Rectal smooth muscle tissue (tissue), 1 donor: ENCODE results near the gene CHKA.

Source experiments
- H3K27ac ChIP-seq: one replicate; pipeline ENCODE4 v1.7.0; 2013; ENCODE audit warnings: low read depth, low read length, inconsistent platforms
- H3K27me3 ChIP-seq: one replicate; pipeline ENCODE4 v1.7.0; 2013; ENCODE audit warnings: low read length; ENCODE audit not compliant: control insufficient read depth, insufficient read depth
- H3K36me3 ChIP-seq: one replicate; pipeline ENCODE4 v1.7.0; 2013; ENCODE audit warnings: low read length; ENCODE audit not compliant: control insufficient read depth, insufficient read depth
- H3K4me1 ChIP-seq: one replicate; pipeline ENCODE4 v1.7.0; 2013; ENCODE audit warnings: low read length; ENCODE audit not compliant: control insufficient read depth, insufficient read depth
- H3K4me3 ChIP-seq: one replicate; pipeline ENCODE4 v1.7.0; 2013; ENCODE audit warnings: low read length
- H3K9ac ChIP-seq: one replicate; pipeline ENCODE4 v1.7.0; 2013; ENCODE audit warnings: low read length

CHKA gene

GRCh38 chr11:68043029-68043348 lies 78.2 kb downstream of the CHKA start:
- Histone ChIP-seq H3K27me3 (no peaks in the 10 kb centered on the region), H3K4me1 (peaks cover 18% of the 10 kb centered on the region), H3K9ac (no peak overlapping the region), H3K4me3 (no peak overlapping the region), H3K36me3 (peaks cover 10% of the 10 kb centered on the region), H3K27ac (no peak overlapping the region)

DNA sequence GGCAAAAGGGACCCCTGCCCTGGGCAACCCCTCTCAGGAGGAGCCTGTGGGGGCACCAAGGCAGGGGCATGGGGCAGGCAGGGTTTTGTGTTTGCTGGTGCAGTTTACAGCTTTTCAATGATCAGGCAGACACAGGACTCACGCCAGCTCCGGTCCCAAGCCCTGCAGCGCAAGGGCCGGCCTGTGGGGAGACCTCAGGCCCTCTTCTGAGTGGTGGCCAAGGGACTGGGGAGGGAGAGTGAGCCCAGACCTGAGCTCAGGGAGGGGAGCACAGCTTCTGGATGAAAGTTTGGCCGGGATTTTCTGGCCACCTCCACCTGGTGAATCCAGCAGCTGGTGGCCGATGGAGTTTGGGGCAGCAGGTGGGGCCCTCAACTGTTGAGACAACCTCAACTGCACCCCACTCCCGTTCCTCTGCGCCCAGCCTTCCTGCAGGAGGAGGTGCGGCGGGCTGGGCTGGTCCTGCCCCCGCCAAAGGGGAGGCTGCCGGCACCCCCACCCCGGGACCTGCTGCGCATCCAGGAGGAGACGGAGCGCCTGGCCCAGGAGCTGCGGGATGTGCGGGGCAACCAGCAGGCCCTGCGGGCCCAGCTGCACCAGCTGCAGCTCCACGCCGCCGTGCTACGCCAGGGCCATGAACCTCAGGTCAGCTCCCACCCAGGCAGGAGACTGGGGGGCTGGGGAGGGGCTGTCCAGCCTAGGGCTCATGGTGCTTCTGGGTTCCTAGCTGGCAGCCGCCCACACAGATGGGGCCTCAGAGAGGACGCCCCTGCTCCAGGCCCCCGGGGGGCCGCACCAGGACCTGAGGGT lies 78.8 kb downstream of the CHKA start:
- no peak overlapping the region for H3K9ac ChIP-seq
- H3K36me3 ChIP-seq = peaks cover 7% of the 10 kb centered on the region
- H3K4me1 ChIP-seq = peaks cover 21% of the 10 kb centered on the region

GRCh38 chr11:68041617-68042218 lies 79.5 kb downstream of the CHKA start:
- H3K27ac ChIP-seq = no peak overlapping the region
- H3K4me1 ChIP-seq = peaks cover 21% of the 10 kb centered on the region
- H3K27me3 ChIP-seq = no peaks in the 10 kb centered on the region
- H3K36me3 ChIP-seq = peaks cover 7% of the 10 kb centered on the region
- no peak overlapping the region for H3K4me3 ChIP-seq
- H3K9ac ChIP-seq = no peak overlapping the region

More for the DNA sequence above, 78.8 kb downstream of the CHKA start:
- no peaks in the 10 kb centered on the region for H3K27me3 ChIP-seq
- H3K27ac ChIP-seq = no peak overlapping the region
- H3K4me3 ChIP-seq = no peak overlapping the region

DNA sequence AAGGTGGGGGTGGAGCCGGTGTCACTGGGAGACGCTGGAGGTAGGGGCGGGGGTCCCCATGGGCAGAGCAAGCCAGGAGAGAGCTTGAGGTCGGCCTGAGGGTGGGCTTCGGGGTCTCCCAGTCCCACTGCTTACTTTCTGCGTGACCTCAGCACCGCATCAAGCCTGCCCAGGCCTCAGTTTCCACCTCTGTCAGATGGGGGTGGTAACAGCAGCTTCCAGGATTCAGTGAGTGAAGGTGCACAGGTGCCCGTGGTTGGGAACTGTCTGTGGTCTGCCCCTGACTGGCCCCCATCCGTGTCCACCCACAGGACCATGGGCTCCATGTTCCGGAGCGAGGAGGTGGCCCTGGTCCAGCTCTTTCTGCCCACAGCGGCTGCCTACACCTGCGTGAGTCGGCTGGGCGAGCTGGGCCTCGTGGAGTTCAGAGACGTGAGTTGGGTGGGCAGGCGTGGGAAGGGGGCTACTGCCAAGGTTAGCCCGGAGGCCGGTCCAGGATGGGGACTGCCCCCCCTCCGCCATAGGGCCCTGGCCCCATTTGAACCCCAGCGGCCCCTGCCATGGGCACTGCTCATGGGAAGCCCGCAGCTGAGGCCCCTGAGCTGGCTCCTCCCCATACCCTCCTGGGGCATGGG lies 80.1 kb downstream of the CHKA start:
- Histone ChIP-seq H3K36me3 (peaks cover 9% of the 10 kb centered on the region), H3K9ac (peak overlapping the region; percentile 45), H3K27me3 (no peaks in the 10 kb centered on the region), H3K4me3 (peak overlapping the region; percentile 81), H3K27ac (peak overlapping the region; percentile 92), H3K4me1 (peaks cover 21% of the 10 kb centered on the region)

DNA sequence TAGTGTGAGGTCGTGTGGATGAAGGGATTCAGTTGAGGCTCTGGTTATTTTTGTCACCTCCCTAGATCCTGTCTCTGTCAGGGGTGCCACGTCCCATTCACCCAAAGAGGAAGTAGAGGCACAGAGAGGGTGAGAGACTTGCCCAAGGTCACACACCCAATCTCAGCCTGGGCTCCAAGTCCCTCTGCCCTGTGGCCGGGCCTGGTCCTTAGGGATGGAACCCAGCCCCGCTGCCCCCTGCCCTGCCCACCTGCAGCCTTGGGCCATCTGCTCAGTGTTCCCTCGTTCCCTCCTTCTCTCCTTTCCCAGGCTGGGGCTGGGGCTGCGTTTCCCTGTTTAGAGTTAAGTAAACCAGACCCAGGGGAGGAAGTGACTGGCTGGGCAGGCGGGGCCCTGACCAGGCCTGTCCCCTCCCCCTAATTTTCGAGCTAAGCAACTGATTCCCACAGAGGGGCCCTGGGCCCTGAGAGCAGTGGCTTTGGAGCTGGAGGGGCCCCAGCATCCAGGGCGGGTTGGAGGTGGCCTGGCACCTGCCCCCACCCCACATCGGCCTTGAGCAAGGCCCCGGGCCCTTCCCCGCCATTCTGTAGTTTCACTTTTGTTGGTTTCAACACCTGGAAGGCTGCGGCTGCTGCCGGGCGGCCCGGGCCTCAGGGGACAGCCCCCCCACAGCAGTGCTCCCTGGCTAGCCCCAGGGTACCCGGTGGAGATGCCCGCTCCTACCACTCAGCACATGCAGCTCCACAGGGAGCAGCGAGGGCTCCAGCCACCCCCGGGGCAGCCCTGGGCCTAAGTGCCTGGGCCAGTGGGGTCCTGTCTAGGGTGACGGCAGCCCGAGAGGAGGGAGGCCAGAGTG lies 80.9 kb downstream of the CHKA start:
- Histone ChIP-seq H3K36me3 (peaks cover 9% of the 10 kb centered on the region), H3K4me3 (peak overlapping the region; percentile 81), H3K4me1 (peaks cover 21% of the 10 kb centered on the region), H3K9ac (peak overlapping the region; percentile 45), H3K27ac (peak overlapping the region; percentile 92), H3K27me3 (no peaks in the 10 kb centered on the region)

DNA sequence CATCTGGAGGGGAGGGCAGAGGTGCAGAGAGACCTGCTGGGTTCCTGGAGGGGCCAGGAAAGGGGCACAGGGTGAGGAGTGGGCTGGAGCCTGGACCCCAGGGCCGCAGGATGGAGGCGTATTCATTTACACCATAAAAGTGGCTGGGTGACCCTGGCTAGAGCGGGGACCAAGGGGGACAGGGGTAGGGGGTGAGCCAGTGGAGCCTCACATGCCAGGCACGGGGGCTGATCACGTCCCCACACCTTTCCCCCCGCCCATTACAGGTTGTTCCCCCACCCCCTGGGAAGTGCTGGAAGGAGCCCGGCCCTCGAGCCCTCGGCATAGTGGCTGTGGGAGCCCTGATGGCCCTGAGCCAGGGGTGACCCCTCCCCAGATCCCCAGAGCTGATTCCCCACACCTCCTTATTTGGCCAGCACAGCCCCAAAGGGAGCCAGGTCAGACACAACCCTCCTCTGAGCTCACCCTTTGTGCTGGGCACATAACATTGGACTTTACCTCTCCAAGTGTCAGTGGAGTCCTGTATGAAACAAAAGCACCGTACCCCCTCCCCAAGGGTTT lies 81.6 kb downstream of the CHKA start:
- H3K27ac ChIP-seq = peak overlapping the region; percentile 92
- peak overlapping the region; percentile 45 for H3K9ac ChIP-seq
- H3K36me3 ChIP-seq = peaks cover 9% of the 10 kb centered on the region
- no peaks in the 10 kb centered on the region for H3K27me3 ChIP-seq
- peaks cover 21% of the 10 kb centered on the region for H3K4me1 ChIP-seq
- peak overlapping the region; percentile 81 for H3K4me3 ChIP-seq

DNA sequence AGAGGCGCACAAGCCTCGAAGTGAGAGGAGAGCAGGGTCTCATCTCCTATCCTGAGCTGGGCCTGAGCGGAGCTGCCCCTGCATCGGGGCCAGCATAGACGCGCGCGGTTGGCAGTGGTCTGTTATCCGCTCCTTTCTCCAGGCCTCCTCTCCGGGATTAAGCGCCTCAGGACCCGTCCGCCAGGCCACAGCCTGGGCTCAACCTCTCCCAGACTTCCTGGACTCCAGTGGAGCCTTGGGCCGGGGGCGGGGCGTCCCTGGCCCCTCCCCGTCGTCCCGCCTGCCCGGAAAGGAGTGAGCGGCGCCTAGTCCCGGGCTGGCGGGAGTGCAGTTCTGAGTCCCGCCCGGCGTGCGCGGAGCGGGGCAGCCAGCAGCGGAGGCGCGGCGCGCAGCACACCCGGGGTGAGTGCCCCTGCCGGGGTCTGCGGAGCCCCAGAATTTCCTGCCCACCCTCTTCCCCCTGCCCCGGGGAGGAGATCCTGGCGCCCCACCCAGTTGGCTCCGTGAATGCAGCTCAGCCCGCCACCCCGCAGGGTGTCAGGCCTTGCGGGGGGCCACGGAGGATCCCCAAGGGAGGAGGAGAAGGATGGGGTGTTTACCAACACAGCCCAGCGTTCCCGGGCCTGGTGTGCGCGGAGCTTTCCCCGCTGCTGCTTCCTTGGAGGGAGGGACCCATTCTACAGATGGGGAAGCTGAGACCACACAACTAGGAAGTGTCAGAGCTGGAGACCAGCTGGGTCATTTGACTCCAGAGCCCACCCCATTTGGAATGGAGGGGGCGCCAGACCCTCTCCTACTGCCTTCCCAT lies 82.3 kb downstream of the CHKA start, which contains the start of gene TCIRG1:
Gene TCIRG1 (plus strand): TSS at position 308 of the 808 bp plus-strand sequence. CDS start 2,247 bp downstream, outside the sequence.
- peak within 1 kb of the TSS; percentile 81 for H3K4me3 ChIP-seq
- peak within 1 kb of the TSS; percentile 92 for H3K27ac ChIP-seq
- peaks cover 21% of the 10 kb centered on the region for H3K4me1 ChIP-seq
- peak within 1 kb of the TSS; percentile 94 for H3K9ac ChIP-seq
- H3K36me3 ChIP-seq = peaks cover 8% of the 10 kb centered on the region
- no peaks in the 10 kb centered on the region for H3K27me3 ChIP-seq

- H3K9ac ChIP-seq = peak overlapping the region; percentile 94
- peak overlapping the region; percentile 81 for H3K4me3 ChIP-seq
- H3K27ac ChIP-seq = peak overlapping the region; percentile 92
- peaks cover 21% of the 10 kb centered on the region for H3K4me1 ChIP-seq
- peaks cover 9% of the 10 kb centered on the region for H3K36me3 ChIP-seq
- no peaks in the 10 kb centered on the region for H3K27me3 ChIP-seq
Observed at GRCh38 chr11:68038226-68038717, 82.9 kb downstream of the CHKA start.

GRCh38 chr11:68037411-68038225 lies 83.6 kb downstream of the CHKA start:
- Histone ChIP-seq H3K9ac (peak overlapping the region; percentile 94), H3K4me1 (peaks cover 21% of the 10 kb centered on the region), H3K36me3 (peaks cover 6% of the 10 kb centered on the region), H3K27ac (peak overlapping the region; percentile 92), H3K4me3 (no peak overlapping the region), H3K27me3 (no peaks in the 10 kb centered on the region)

DNA sequence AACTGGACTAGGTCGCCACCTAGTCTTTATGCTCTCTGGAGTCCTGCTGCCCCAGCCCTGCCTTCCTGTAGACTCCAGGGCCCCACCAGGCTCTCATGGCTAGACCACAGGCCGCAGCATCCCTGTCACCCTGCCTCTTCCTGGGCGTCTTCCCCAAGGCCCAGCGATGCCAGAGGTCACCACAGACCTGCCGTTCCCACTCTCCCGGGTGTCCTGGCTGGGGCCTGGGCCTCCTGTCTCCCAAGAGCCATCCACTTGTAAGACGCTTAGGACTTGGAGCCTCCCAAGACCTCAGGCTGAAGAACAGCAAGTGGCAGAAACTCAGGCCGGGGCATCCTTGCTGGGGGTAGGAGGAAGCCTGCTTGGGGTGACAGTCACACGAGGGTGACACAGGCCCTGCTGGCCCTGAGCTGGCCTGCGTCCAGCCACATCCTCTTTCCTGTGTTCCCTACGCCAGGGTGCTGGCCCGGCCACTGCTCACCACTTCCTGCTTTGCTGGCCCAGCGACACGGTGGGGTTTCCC lies 84.4 kb downstream of the CHKA start:
- no peaks in the 10 kb centered on the region for H3K27me3 ChIP-seq
- peak overlapping the region; percentile 37 for H3K27ac ChIP-seq
- no peak overlapping the region for H3K9ac ChIP-seq
- H3K36me3 ChIP-seq = peaks cover 6% of the 10 kb centered on the region
- H3K4me1 ChIP-seq = peaks cover 26% of the 10 kb centered on the region
- no peak overlapping the region for H3K4me3 ChIP-seq
